Peyer's patch (tissue), 4 donors: ENCODE measurements around the gene PFKP.

Experiments used
- POLR2A ChIP-seq, 2 donors: fragments of 450-650 bp; IDR thresholded peaks; one replicate each; pipeline ENCODE4 v1.5.1; 2017; ENCODE audit warnings: antibody characterized with exemption in 2 of 2, mild to moderate bottlenecking in 2 of 2, moderate library complexity in 2 of 2
- TF ChIP-seq, protein P1 (sequence below), 6 experiments: fragments of 450-650 bp in 4 of 6; fragments of 200-600 bp in 2 of 6; sonication (generic) in 1 of 6; IDR thresholded peaks; one replicate each; pipeline ENCODE4 v1.5.1; 2017 to 2019; ENCODE audit warnings: antibody characterized with exemption in 6 of 6, mild to moderate bottlenecking in 3 of 6, moderate library complexity in 1 of 6

- TF ChIP-seq, protein P1, sequence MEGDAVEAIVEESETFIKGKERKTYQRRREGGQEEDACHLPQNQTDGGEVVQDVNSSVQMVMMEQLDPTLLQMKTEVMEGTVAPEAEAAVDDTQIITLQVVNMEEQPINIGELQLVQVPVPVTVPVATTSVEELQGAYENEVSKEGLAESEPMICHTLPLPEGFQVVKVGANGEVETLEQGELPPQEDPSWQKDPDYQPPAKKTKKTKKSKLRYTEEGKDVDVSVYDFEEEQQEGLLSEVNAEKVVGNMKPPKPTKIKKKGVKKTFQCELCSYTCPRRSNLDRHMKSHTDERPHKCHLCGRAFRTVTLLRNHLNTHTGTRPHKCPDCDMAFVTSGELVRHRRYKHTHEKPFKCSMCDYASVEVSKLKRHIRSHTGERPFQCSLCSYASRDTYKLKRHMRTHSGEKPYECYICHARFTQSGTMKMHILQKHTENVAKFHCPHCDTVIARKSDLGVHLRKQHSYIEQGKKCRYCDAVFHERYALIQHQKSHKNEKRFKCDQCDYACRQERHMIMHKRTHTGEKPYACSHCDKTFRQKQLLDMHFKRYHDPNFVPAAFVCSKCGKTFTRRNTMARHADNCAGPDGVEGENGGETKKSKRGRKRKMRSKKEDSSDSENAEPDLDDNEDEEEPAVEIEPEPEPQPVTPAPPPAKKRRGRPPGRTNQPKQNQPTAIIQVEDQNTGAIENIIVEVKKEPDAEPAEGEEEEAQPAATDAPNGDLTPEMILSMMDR (IDR thresholded peaks at IDR 0.05): no peak
- TF ChIP-seq POLR2A (IDR thresholded peaks at IDR 0.05): no peak
Observed at GRCh38 chr10:3023892-3024291, 43.5 kb upstream of the PFKP start.
